ENCODE results near the gene PURB. TPM values are rescaled to one million over a fixed set of nuclear protein-coding genes. Genes with fewer than 3 reads are reported as not detected.

The PURB gene
- total and polyA plus RNA-seq, 3 donors from 2014 or later: 14.7 to 23.9 (median 22.4) TPM

- Histone ChIP-seq H3K27ac (no peak overlapping the region), H3K4me1 (no peaks in the 10 kb centered on the region), H3K9me3 (no peaks in the 10 kb centered on the region), H3K4me3 (no peak overlapping the region), H3K27me3 (no peaks in the 10 kb centered on the region), H3K36me3 (ENCODE audit: low read depth, missing control alignments) (no peaks in the 10 kb centered on the region)
- WGBS, 2 donors: 81 to 83% methylated on average over 10 of the region's 10 CpGs
- no peak for DNase-seq
- intact Hi-C loops (cut with DNase I; ENCODE audit: low total_unique reads): no loop called here
- no peak for TF ChIP-seq CTCF (IDR thresholded peaks at IDR 0.05)
- TF ChIP-seq POLR2A (IDR thresholded peaks at IDR 0.05): no peak
Observed at GRCh38 chr7:44914992-44915607, 29.8 kb upstream of the PURB start.

- no peak for DNase-seq
- Histone ChIP-seq H3K4me3 (no peak overlapping the region), H3K27me3 (no peaks in the 10 kb centered on the region), H3K36me3 (ENCODE audit: low read depth, missing control alignments) (no peaks in the 10 kb centered on the region), H3K4me1 (no peaks in the 10 kb centered on the region), H3K27ac (no peak overlapping the region), H3K9me3 (no peaks in the 10 kb centered on the region)
- TF ChIP-seq CTCF (IDR thresholded peaks at IDR 0.05): no peak
- TF ChIP-seq POLR2A (IDR thresholded peaks at IDR 0.05): no peak
- 64 to 73% methylated on average over 5 to 7 of the region's 7 CpGs for WGBS, 2 donors
- intact Hi-C loops (cut with DNase I; ENCODE audit: low total_unique reads): no loop called here
Observed at GRCh38 chr7:44912775-44913347, 27.5 kb upstream of the PURB start.

GRCh38 chr7:44911911-44912310, 26.6 kb upstream of the PURB start:
- intact Hi-C loops (cut with DNase I; ENCODE audit: low total_unique reads): no loop called here
- H3K4me1 ChIP-seq: no peaks in the 10 kb centered on the region
- TF ChIP-seq POLR2A (IDR thresholded peaks at IDR 0.05) (no peak), CTCF (IDR thresholded peaks at IDR 0.05) (no peak)
- H3K27ac ChIP-seq: no peak overlapping the region
- H3K27me3 ChIP-seq: no peaks in the 10 kb centered on the region
- DNase-seq: no peak
- no peaks in the 10 kb centered on the region for H3K9me3 ChIP-seq
- no peak overlapping the region for H3K4me3 ChIP-seq
- no peaks in the 10 kb centered on the region for H3K36me3 ChIP-seq (ENCODE audit: low read depth, missing control alignments)
- 37 to 53% methylated on average over 7 to 8 of the region's 8 CpGs for WGBS, 2 donors

- TF ChIP-seq CTCF (IDR thresholded peaks at IDR 0.05) (no peak), POLR2A (IDR thresholded peaks at IDR 0.05) (no peak)
- WGBS, 2 donors: 90 to 92% methylated on average over 8 of the region's 8 CpGs
- H3K36me3 ChIP-seq (ENCODE audit: low read depth, missing control alignments): no peaks in the 10 kb centered on the region
- intact Hi-C loops (cut with DNase I; ENCODE audit: low total_unique reads): no loop called here
- H3K27ac ChIP-seq: no peak overlapping the region
- H3K27me3 ChIP-seq: no peaks in the 10 kb centered on the region
- no peaks in the 10 kb centered on the region for H3K9me3 ChIP-seq
- H3K4me1 ChIP-seq: no peaks in the 10 kb centered on the region
- DNase-seq: no peak
- no peak overlapping the region for H3K4me3 ChIP-seq
Observed at GRCh38 chr7:44909596-44910389, 24.5 kb upstream of the PURB start.
